ENCODE measurements around the gene SLC17A8.
"Not testable (repeated sequence)": the region's sequence is repeated elsewhere in the genome, so short reads cannot be mapped to it uniquely, and the experiment has no call there.

Gene SLC17A8

GRCh38 chr12:100422646-100423045, 65.8 kb downstream of the SLC17A8 start:
- no peak for DNase-seq (ENCODE audit: low read depth)
- no peak for TF ChIP-seq CTCF (conservative IDR thresholded peaks at IDR 0.05; ENCODE audit: low read depth, low read length)
- no peak overlapping the region for H3K4me3 ChIP-seq (ENCODE audit: low read length)

- TF ChIP-seq CTCF (conservative IDR thresholded peaks at IDR 0.05; ENCODE audit: low read depth, low read length) = no peak
- H3K4me3 ChIP-seq (ENCODE audit: low read length) = no peak overlapping the region
- no peak for DNase-seq (ENCODE audit: low read depth)
Observed at GRCh38 chr12:100426145-100426544, 69.3 kb downstream of the SLC17A8 start.

GRCh38 chr12:100427078-100427477, 70.2 kb downstream of the SLC17A8 start:
- no peak overlapping the region for H3K4me3 ChIP-seq (ENCODE audit: low read length)
- TF ChIP-seq CTCF (conservative IDR thresholded peaks at IDR 0.05; ENCODE audit: low read depth, low read length) = no peak
- DNase-seq (ENCODE audit: low read depth) = peak; percentile 43

- DNase-seq (ENCODE audit: low read depth); H3K4me3 ChIP-seq (ENCODE audit: low read length): not testable (repeated sequence)
Observed at GRCh38 chr12:100430251-100430650, 73.4 kb downstream of the SLC17A8 start.

- no peak for DNase-seq (ENCODE audit: low read depth)
- no peak overlapping the region for H3K4me3 ChIP-seq (ENCODE audit: low read length)
- TF ChIP-seq CTCF (conservative IDR thresholded peaks at IDR 0.05; ENCODE audit: low read depth, low read length) = no peak
Observed at GRCh38 chr12:100433701-100434100, 76.8 kb downstream of the SLC17A8 start.

- no peak for DNase-seq (ENCODE audit: low read depth)
- no peak for TF ChIP-seq CTCF (conservative IDR thresholded peaks at IDR 0.05; ENCODE audit: low read depth, low read length)
- no peak overlapping the region for H3K4me3 ChIP-seq (ENCODE audit: low read length)
Observed at GRCh38 chr12:100434177-100434576, 77.3 kb downstream of the SLC17A8 start.

- TF ChIP-seq CTCF (conservative IDR thresholded peaks at IDR 0.05; ENCODE audit: low read depth, low read length) = no peak
- H3K4me3 ChIP-seq (ENCODE audit: low read length) = no peak overlapping the region
- DNase-seq (ENCODE audit: low read depth) = no peak
Observed at GRCh38 chr12:100435957-100436356, 79.1 kb downstream of the SLC17A8 start.
